Inflammatory macrophage treated with lipopolysaccharide for 1 hour (primary cell): ENCODE data around the gene C2orf49.

Source experiments
- DNase-seq, 2 donors: peaks; one replicate each; pipeline ENCODE4 v3.0.0-alpha.2; 2020 to 2022

C2orf49 gene

GRCh38 chr2:105362862-105363591, 25.7 kb downstream of the C2orf49 start:
- DNase-seq: no peak

GRCh38 chr2:105364436-105365139, 27.2 kb downstream of the C2orf49 start:
- DNase-seq: no peak

GRCh38 chr2:105365206-105365605, 27.9 kb downstream of the C2orf49 start:
- no peak for DNase-seq

- no peak for DNase-seq
Measured at GRCh38 chr2:105368759-105369408, 31.5 kb downstream of the C2orf49 start.

- peak; percentile 68 to 87 for DNase-seq
Measured at GRCh38 chr2:105369777-105370690, 32.7 kb downstream of the C2orf49 start.

GRCh38 chr2:105371156-105371555, 33.8 kb downstream of the C2orf49 start:
- no peak for DNase-seq

GRCh38 chr2:105371810-105372209, 34.5 kb downstream of the C2orf49 start:
- no peak for DNase-seq

GRCh38 chr2:105373344-105373781, 36.0 kb downstream of the C2orf49 start:
- DNase-seq: no peak

- no peak for DNase-seq
Measured at GRCh38 chr2:105373895-105374401, 36.6 kb downstream of the C2orf49 start.

- no peak for DNase-seq
Measured at GRCh38 chr2:105375001-105375561, 37.7 kb downstream of the C2orf49 start.

- no peak for DNase-seq
Measured at GRCh38 chr2:105376010-105376409, 38.7 kb downstream of the C2orf49 start.

GRCh38 chr2:105376789-105377240, 39.5 kb downstream of the C2orf49 start:
- no peak for DNase-seq

- DNase-seq: no peak
Measured at GRCh38 chr2:105377871-105378270, 40.5 kb downstream of the C2orf49 start.

GRCh38 chr2:105378276-105378840, 41.0 kb downstream of the C2orf49 start:
- no peak for DNase-seq

GRCh38 chr2:105378921-105379383, 41.6 kb downstream of the C2orf49 start:
- no peak for DNase-seq

GRCh38 chr2:105379741-105380186, 42.4 kb downstream of the C2orf49 start:
- peak; percentile 16 to 40 for DNase-seq

GRCh38 chr2:105380432-105381100, 43.2 kb downstream of the C2orf49 start:
- DNase-seq: no peak

GRCh38 chr2:105381101-105381668, 43.8 kb downstream of the C2orf49 start:
- DNase-seq: no peak

- no peak for DNase-seq
Measured at GRCh38 chr2:105382177-105382576, 44.8 kb downstream of the C2orf49 start.

GRCh38 chr2:105383432-105384166, 46.3 kb downstream of the C2orf49 start:
- DNase-seq: peak; percentile 14 to 35
